Activated T-helper 1 cell treated with anti-CD3 and anti-CD28 coated beads, Interleukin-12 subunit alpha, Interleukin-12 subunit beta, Interleukin-2, Interleukin-4 antibody, amounts not matched to agents 30 ng/mL and 10 ng/mL and 1 ng/mL, durations not matched to agents 14 hours and 24 hours and 36 hours (primary cell): ENCODE measurements around the gene MAPK6. TPM values are rescaled to one million over a fixed set of nuclear protein-coding genes. Genes with fewer than 3 reads are reported as not detected.

Experiments used
- DNase-seq: peaks from one replicate; pipeline ENCODE4 v3.0.0; 2021; ENCODE audit warnings: low spot score
- H3K27ac Mint-ChIP-seq: one replicate; pipeline ENCODE4 v1.8.0; 2021; ENCODE audit warnings: mild to moderate bottlenecking, mixed read lengths
- H3K27me3 Mint-ChIP-seq: one replicate; pipeline ENCODE4 v1.8.0; 2022; ENCODE audit warnings: mild to moderate bottlenecking, moderate library complexity, mixed read lengths; ENCODE audit not compliant: insufficient read depth
- H3K36me3 Mint-ChIP-seq: one replicate; pipeline ENCODE4 v1.8.0; 2021; ENCODE audit warnings: low read depth, mixed read lengths
- H3K4me1 Mint-ChIP-seq: one replicate; pipeline ENCODE4 v1.8.0; 2021; ENCODE audit warnings: low read depth, mixed read lengths
- H3K4me3 Mint-ChIP-seq: one replicate; pipeline ENCODE4 v1.8.0; 2021; ENCODE audit warnings: mild to moderate bottlenecking, moderate library complexity, mixed read lengths
- H3K9me3 Mint-ChIP-seq: one replicate; pipeline ENCODE4 v1.8.0; 2021; ENCODE audit warnings: mixed read lengths
- intact Hi-C: fragments of 100-400 bp; cut with micrococcal nuclease; formaldehyde crosslinking; loops from one replicate; pipeline ENCODE4 v1.15.1; 2024
- total RNA-seq: library from RNA; stranded (reverse); gene quantifications from 2 replicates; pipeline ENCODE4 v1.2.3, GENCODE V29; 2022

MAPK6 gene
- total RNA-seq, 1 donor from 2014 or later: 57.3 TPM

GRCh38 chr15:52098323-52098722, 79.3 kb downstream of the MAPK6 start:
- DNase-seq: no peak
- intact Hi-C loops: no loop called here

GRCh38 chr15:52099651-52100272, 80.7 kb downstream of the MAPK6 start:
- peaks cover 10% of the 10 kb centered on the region for H3K27me3 Mint-ChIP-seq
- no peak for DNase-seq
- H3K4me1 Mint-ChIP-seq: no peaks in the 10 kb centered on the region
- no peak overlapping the region for H3K27ac Mint-ChIP-seq
- no peak overlapping the region for H3K4me3 Mint-ChIP-seq
- intact Hi-C loops: no loop called here
- no peaks in the 10 kb centered on the region for H3K9me3 Mint-ChIP-seq
- H3K36me3 Mint-ChIP-seq: no peaks in the 10 kb centered on the region

More at GRCh38 chr15:52098323-52098722, 79.3 kb downstream of the MAPK6 start:
- no peaks in the 10 kb centered on the region for H3K36me3 Mint-ChIP-seq
- H3K27me3 Mint-ChIP-seq: peaks cover 11% of the 10 kb centered on the region
- H3K9me3 Mint-ChIP-seq: no peaks in the 10 kb centered on the region
- no peak overlapping the region for H3K4me3 Mint-ChIP-seq
- H3K27ac Mint-ChIP-seq: no peak overlapping the region
- no peaks in the 10 kb centered on the region for H3K4me1 Mint-ChIP-seq

- intact Hi-C loops: no loop called here
- Mint-ChIP-seq H3K4me1 (no peaks in the 10 kb centered on the region), H3K27me3 (peaks cover 10% of the 10 kb centered on the region), H3K9me3 (no peaks in the 10 kb centered on the region), H3K36me3 (no peaks in the 10 kb centered on the region), H3K4me3 (no peak overlapping the region), H3K27ac (no peak overlapping the region)
- DNase-seq: no peak
Observed at GRCh38 chr15:52100807-52101442, 81.9 kb downstream of the MAPK6 start.

- peaks cover 12% of the 10 kb centered on the region for H3K27me3 Mint-ChIP-seq
- no peak overlapping the region for H3K27ac Mint-ChIP-seq
- DNase-seq: no peak
- no peaks in the 10 kb centered on the region for H3K9me3 Mint-ChIP-seq
- H3K4me1 Mint-ChIP-seq: no peaks in the 10 kb centered on the region
- H3K36me3 Mint-ChIP-seq: no peaks in the 10 kb centered on the region
- H3K4me3 Mint-ChIP-seq: no peak overlapping the region
- intact Hi-C loops: no loop called here
Observed at GRCh38 chr15:52101542-52102323, 82.7 kb downstream of the MAPK6 start.

GRCh38 chr15:52102463-52102862, 83.4 kb downstream of the MAPK6 start:
- Mint-ChIP-seq H3K27me3 (peaks cover 11% of the 10 kb centered on the region), H3K9me3 (no peaks in the 10 kb centered on the region), H3K4me1 (no peaks in the 10 kb centered on the region), H3K27ac (no peak overlapping the region), H3K4me3 (no peak overlapping the region), H3K36me3 (no peaks in the 10 kb centered on the region)
- intact Hi-C loops: no loop called here
- DNase-seq: no peak

- no peak for DNase-seq
- no peaks in the 10 kb centered on the region for H3K9me3 Mint-ChIP-seq
- H3K4me3 Mint-ChIP-seq: no peak overlapping the region
- no peak overlapping the region for H3K27ac Mint-ChIP-seq
- intact Hi-C loops: no loop called here
- peaks cover 9% of the 10 kb centered on the region for H3K27me3 Mint-ChIP-seq
- no peaks in the 10 kb centered on the region for H3K4me1 Mint-ChIP-seq
- no peaks in the 10 kb centered on the region for H3K36me3 Mint-ChIP-seq
Observed at GRCh38 chr15:52103217-52104207, 84.5 kb downstream of the MAPK6 start.

GRCh38 chr15:52104532-52105004, 85.5 kb downstream of the MAPK6 start:
- Mint-ChIP-seq H3K27me3 (peaks cover 7% of the 10 kb centered on the region), H3K27ac (no peak overlapping the region), H3K4me1 (no peaks in the 10 kb centered on the region), H3K36me3 (no peaks in the 10 kb centered on the region), H3K9me3 (no peaks in the 10 kb centered on the region), H3K4me3 (no peak overlapping the region)
- intact Hi-C loops: no loop called here
- DNase-seq: no peak

GRCh38 chr15:52105846-52106245, 86.8 kb downstream of the MAPK6 start:
- peaks cover 16% of the 10 kb centered on the region for H3K27me3 Mint-ChIP-seq
- no peak overlapping the region for H3K4me3 Mint-ChIP-seq
- no peaks in the 10 kb centered on the region for H3K4me1 Mint-ChIP-seq
- no peak for DNase-seq
- H3K36me3 Mint-ChIP-seq: no peaks in the 10 kb centered on the region
- no peaks in the 10 kb centered on the region for H3K9me3 Mint-ChIP-seq
- no peak overlapping the region for H3K27ac Mint-ChIP-seq
- intact Hi-C loops: no loop called here

- Mint-ChIP-seq H3K27ac (no peak overlapping the region), H3K9me3 (no peaks in the 10 kb centered on the region), H3K27me3 (peaks cover 16% of the 10 kb centered on the region), H3K4me3 (no peak overlapping the region), H3K4me1 (no peaks in the 10 kb centered on the region), H3K36me3 (no peaks in the 10 kb centered on the region)
- intact Hi-C loops: no loop called here
- DNase-seq: no peak
Observed at GRCh38 chr15:52106641-52107040, 87.6 kb downstream of the MAPK6 start.

- DNase-seq: no peak
- H3K9me3 Mint-ChIP-seq: no peaks in the 10 kb centered on the region
- H3K27ac Mint-ChIP-seq: no peak overlapping the region
- no peak overlapping the region for H3K4me3 Mint-ChIP-seq
- peaks cover 16% of the 10 kb centered on the region for H3K27me3 Mint-ChIP-seq
- H3K4me1 Mint-ChIP-seq: no peaks in the 10 kb centered on the region
- intact Hi-C loops: no loop called here
- H3K36me3 Mint-ChIP-seq: no peaks in the 10 kb centered on the region
Observed at GRCh38 chr15:52107238-52107637, 88.2 kb downstream of the MAPK6 start.

GRCh38 chr15:52109559-52110451, 90.8 kb downstream of the MAPK6 start:
- no peak overlapping the region for H3K27ac Mint-ChIP-seq
- no peaks in the 10 kb centered on the region for H3K36me3 Mint-ChIP-seq

More at GRCh38 chr15:52109559-52110451, 90.8 kb downstream of the MAPK6 start:
- H3K4me1 Mint-ChIP-seq: no peaks in the 10 kb centered on the region
- H3K9me3 Mint-ChIP-seq: no peaks in the 10 kb centered on the region
- H3K27me3 Mint-ChIP-seq: peaks cover 34% of the 10 kb centered on the region
- no peak for DNase-seq
- H3K4me3 Mint-ChIP-seq: no peak overlapping the region
- intact Hi-C loops: loop anchor here (10.0 kb wide), 1 partner anchor 115 kb away; no protein-coding TSS in a partner anchor
